HTR-8/SVneo (cell line): ENCODE data around the gene BCAR3.
"Not testable (repeated sequence)": the region's sequence is repeated elsewhere in the genome, so short reads cannot be mapped to it uniquely, and the experiment has no call there.

Experiments
- DNase-seq: peaks from one replicate; pipeline ENCODE4 v3.0.0; 2011; ENCODE audit warnings: low spot score, mixed read lengths; ENCODE audit not compliant: insufficient read length
- FAIRE-seq: peaks from 2 replicates; lab custom pipeline; 2011; peaks lifted over from hg19 to GRCh38; lab: Jason Lieb, UNC

Gene BCAR3

GRCh38 chr1:93672477-93673162 is 9.0 kb downstream of the BCAR3 start:
- no peak for FAIRE-seq

DNA sequence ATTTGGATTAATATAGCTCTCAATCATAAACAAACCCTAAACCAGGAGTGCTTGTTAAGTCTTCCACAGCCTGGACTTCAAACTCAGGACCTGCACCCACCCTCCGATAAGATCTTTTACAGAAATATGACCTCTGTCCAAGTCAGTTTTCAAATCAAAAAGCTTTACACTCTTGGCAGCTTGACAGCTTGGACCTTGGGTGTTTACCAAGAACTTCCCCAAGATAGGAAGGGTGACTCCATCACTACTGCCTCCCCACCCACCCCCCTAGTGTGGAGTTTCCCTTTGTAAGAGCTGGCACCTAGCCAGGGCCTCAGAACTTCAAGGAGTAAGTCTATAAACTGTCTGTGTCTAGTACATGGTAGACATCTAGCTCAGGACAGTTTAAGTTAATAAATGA is 9.6 kb downstream of the BCAR3 start:
- FAIRE-seq, result no peak

More at GRCh38 chr1:93672477-93673162, 9.0 kb downstream of the BCAR3 start:
- no peak for DNase-seq

DNA sequence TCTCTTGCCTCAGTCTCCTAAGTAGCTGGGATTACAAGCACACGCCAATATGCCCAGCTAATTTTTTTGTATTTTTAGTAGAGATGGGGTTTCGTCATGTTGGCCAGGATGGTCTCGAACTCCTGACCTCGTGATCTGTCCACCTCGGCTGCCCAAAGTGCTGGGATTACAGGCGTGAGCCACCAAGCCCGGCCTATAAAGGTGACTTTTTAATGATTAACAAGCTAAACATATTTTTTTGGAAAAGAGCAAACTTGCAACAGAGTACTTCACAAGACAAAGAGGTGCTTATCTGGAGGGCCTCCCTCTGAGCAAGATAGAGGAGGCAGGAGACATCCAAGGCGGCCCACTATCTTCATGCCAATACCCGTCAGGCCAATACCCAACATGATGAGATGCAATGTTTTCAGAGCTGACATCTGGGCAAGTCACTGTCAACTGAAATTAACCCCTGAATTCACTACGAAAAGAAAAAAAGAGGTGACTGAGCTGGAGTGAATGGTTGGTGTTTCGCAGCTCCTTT is 10.5 kb downstream of the BCAR3 start:
- DNase-seq, result no peak
- FAIRE-seq, result no peak

More for the DNA sequence above, 9.6 kb downstream of the BCAR3 start:
- DNase-seq, result no peak

DNA sequence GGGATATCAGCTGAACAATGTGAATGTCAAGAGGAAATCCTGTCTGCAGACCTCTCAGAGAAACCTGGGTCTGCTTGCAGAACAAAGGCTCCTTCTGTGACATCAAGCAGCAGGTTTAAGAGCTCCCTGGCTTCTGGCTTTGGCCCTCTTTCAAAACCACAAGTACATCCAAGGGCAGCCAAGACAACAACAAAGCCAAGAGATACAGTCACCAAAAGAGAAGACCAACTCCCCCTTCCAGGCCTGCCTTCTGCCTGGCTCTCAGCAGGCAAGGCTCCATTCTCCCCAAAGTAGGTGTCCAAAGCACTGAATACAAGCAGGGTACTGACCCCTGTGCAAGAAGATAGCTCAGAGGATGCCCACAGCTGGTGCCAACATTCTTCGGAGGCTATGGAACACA is 11.5 kb downstream of the BCAR3 start:
- no peak for DNase-seq
- FAIRE-seq, result no peak

- FAIRE-seq, result no peak
- no peak for DNase-seq
These were observed 12.3 kb downstream of the BCAR3 start for GRCh38 chr1:93669369-93669768.

DNA sequence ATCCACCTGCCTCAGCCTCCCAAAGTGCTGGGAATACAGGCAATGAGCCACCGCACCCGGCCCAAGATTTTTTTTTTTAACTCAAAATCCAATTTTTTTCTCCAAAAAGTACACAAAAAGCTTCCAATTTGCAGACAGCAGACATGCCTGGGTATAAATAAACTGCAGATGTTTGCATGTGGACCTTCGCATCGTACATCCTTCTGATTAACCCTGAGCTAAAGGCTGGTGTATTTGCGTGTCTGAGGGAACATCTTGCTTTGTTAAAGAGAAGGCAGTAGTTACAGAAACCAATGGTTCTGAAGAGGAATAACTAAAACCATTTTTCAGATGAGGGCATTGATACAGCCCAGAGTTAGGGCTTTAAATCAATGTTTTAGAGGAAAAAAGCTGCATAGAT is 12.7 kb downstream of the BCAR3 start:
- FAIRE-seq (no peak), DNase-seq (no peak)

DNA sequence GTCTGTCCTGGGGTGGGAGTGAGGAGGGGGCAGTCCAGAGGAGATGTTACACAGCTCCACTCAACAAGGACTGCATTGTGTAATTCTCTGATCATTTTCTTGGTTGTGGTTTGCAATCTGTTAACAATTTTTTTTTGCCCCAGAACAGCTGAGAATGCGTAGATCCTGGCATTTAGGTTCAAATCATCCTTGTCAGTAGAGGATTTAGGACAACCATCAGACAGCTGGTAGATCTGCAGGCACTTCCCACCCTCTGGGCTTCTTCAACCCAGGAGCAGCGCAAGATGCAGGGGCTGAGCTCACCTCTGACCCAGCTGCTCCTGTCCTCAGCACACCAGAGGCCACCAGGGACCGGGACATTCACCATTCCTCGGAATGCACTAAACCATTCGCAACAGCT is 13.5 kb downstream of the BCAR3 start:
- no peak for FAIRE-seq
- DNase-seq, result no peak

GRCh38 chr1:93667642-93668041 is 14.0 kb downstream of the BCAR3 start:
- FAIRE-seq, result no peak
- no peak for DNase-seq

GRCh38 chr1:93666613-93667384 is 14.8 kb downstream of the BCAR3 start:
- peak; percentile 35 for DNase-seq
- FAIRE-seq, result no peak

DNA sequence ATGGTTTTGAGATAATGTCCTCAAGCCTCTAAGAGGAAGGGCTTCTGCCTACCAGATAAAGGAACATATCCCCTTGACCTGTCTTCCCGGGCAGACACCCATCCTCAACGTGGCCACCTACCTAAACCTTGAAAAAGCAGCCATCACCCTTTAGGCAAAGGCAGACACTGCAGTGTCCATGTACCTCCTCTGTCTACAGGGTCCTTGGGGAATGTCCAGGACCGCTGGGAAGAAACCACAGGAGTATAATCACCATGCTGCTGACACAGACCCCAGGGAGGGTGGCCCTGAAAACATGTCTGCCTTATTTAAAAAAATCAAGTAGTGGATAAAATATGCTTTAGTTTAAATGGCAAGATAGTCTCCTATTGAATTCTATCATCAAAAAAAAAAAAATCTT is 16.6 kb downstream of the BCAR3 start:
- FAIRE-seq (no peak), DNase-seq (no peak)

GRCh38 chr1:93663208-93663614 is 18.4 kb downstream of the BCAR3 start:
- DNase-seq (no peak), FAIRE-seq (no peak)

GRCh38 chr1:93662481-93663207 is 19.0 kb downstream of the BCAR3 start:
- DNase-seq (no peak), FAIRE-seq (no peak)

DNA sequence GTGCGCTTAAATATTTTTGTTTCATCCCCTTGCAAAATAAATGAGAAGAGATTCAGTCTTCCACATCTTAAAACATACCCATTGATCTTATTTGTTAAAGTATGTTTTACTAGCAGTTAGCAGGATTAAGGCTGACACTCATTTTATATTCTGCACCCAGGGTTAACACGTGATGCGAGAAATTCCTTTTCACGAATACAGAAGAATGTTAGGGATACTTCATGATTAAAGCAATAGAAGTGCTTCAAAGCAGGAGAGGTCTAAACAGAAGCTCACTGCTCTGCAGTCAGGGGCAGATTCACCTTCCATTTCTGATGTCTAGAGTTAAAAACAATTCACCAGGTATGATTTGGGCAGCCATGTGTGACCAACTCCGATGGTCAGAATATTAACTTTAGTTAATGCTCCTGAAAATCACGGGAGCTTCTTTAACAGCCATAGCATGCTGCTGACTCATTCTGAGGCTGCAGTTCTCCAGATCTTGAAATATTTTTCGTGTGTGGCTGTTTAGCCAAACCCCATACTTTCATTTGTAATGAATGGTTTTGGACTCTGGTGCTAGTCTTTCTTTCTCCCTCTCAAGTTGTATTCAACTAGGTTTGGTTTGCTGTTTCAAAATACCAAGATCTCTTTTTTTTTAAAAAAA is 19.7 kb downstream of the BCAR3 start:
- peak; percentile 38 for DNase-seq
- no peak for FAIRE-seq

DNA sequence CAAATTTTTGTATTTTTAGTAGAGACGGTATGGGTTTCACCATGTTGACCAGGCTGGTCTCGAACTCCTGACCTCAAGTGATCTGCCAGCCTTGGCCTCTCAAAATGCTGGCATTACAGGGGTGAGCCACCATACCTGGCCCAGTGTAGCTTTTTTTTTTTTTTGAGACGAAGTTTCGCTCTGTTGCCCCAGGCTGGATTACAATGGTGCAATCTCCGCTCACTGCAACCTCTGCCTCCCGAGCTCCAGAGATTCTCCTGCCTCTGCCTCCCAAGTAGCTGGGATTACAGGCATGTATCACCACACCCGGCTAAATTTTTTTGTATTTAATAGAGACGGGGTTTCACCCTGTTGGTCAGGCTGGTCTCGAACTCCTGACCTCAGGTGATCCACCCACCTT is 20.3 kb downstream of the BCAR3 start:
- DNase-seq, FAIRE-seq: not testable (repeated sequence)

DNA sequence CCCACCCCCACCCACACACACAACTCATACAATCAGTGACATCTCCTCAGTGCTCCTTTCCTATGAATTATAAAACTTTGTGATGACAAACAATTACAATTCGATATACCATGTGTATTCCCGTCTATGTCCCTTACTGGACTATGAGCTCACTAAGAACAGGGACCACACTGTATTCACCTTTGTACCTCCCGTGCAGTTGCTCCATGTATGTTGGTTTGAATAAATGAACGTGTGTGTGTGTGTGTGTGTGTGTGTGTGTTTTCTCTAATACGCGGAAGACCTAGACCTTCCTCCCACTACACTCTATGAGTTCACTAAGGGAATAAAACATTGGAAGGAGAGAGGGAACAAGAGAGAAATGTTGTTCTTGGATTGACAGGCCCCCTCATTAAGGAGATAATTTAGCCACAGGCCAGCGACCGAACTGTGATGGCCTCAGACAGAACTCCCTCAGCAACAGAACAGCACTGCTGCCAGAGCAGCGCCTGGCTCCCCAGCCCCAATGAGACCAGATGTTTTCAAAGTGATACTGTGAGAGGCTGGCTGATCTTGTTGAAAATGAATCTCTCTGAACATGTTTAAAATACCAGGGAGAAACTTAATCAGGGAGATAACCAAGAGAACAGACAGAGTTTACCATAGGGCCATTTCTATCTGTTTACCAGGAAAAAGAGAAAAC is 21.7 kb downstream of the BCAR3 start:
- no peak for FAIRE-seq
- DNase-seq, result no peak

DNA sequence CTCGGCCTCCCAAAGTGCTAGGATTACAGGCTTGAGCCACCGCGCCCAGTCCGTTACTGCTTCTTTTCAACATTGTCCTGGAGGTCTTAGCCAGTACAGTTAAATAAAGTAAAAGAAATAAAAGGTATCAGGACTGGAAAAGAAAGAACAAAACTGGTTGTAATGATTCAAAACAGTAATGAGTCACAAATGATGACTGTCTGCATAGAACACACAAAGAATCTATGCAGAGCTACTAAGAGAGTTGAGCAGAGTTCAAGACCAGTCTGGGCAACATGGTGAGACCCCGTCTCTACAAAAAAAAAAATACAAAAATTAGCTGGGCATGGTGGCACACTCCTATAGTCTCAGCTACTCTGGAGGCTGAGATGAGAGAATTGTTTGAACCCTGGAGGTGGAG is 23.4 kb downstream of the BCAR3 start:
- no peak for DNase-seq
- FAIRE-seq, result no peak

DNA sequence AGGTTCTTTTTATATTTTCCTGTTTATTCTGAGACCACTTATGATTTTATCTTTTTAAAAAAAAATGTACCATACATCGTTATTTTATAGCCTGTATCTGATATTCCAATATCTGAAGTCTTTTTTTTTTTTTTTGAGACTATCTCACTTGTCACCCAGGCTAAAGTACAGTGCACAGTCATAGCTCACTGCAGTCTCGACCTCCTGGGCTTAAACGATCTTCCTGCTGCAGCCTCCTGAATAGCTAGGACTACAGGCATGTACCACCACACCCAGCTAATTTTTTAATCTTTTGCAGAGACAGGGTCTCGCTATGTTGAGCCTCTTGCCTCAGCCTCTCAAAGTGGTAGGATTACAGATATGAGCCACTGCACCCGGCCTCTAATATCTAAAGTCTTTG is 25.1 kb downstream of the BCAR3 start:
- FAIRE-seq, result no peak

GRCh38 chr1:93653656-93654055 is 28.0 kb downstream of the BCAR3 start:
- DNase-seq (no peak), FAIRE-seq (no peak)

More for the DNA sequence above, 25.1 kb downstream of the BCAR3 start:
- DNase-seq, result no peak

GRCh38 chr1:93652323-93652949 is 29.2 kb downstream of the BCAR3 start:
- FAIRE-seq (no peak), DNase-seq (no peak)
